Prostate gland (tissue), 2 donors: ENCODE results near the gene SPATA3. TPM values are rescaled to one million over a fixed set of nuclear protein-coding genes. Genes with fewer than 3 reads are reported as not detected.

Experiments
- DNase-seq: peaks from one replicate; pipeline ENCODE4 v3.0.0-alpha.2; 2019; ENCODE audit warnings: low spot score
- H3K27ac ChIP-seq, 2 donors: fragments of 200-600 bp; sonication (generic); 2 replicates each; pipeline ENCODE4 v1.5.1; 2017 to 2019
- H3K27me3 ChIP-seq: fragments of 200-600 bp; sonication (generic); replicated peaks from 2 replicates; pipeline ENCODE4 v1.5.1; 2019; ENCODE audit not compliant: insufficient read depth
- H3K36me3 ChIP-seq, 2 donors: fragments of 200-600 bp; sonication (generic); 1 replicate in 1 of 2; 2 replicates in 1 of 2; pipeline versions ENCODE4 v1.5.1 to v1.8.1; 2017 to 2019
- H3K4me1 ChIP-seq: fragments of 200-600 bp; sonication (generic); replicated peaks from 2 replicates; pipeline ENCODE4 v1.5.1; 2019
- H3K4me3 ChIP-seq, 2 donors: fragments of 200-600 bp; sonication (generic); 2 replicates each; pipeline ENCODE4 v1.5.1; 2017 to 2019
- H3K9me3 ChIP-seq: fragments of 200-600 bp; sonication (generic); 2 replicates; pipeline ENCODE4 v1.5.1; 2017
- POLR2A ChIP-seq: fragments of 450-650 bp; IDR thresholded peaks from one replicate; pipeline ENCODE4 v1.6.1; 2016; ENCODE audit warnings: antibody characterized with exemption, mild to moderate bottlenecking
- POLR2AphosphoS5 ChIP-seq: sonication (generic); formaldehyde crosslinking; IDR thresholded peaks from one replicate; pipeline ENCODE4 v1.6.1; 2017; ENCODE audit warnings: antibody characterized with exemption
- WGBS: methylation state at CpG from one replicate; pipeline ENCODE4 v1.1.5; 2018; 5-methylcytosine and 5-hydroxymethylcytosine counted together
- intact Hi-C: fragments of 100-400 bp; cut with DNase I; formaldehyde crosslinking; loops from one replicate; pipeline ENCODE4 v1.14.2; 2022
- total RNA-seq, 2 donors: library from RNA; depleted of rRNA; stranded (reverse); fragments of >200 nt; gene quantifications; one replicate each; pipeline ENCODE4 v1.1.0, GENCODE V29; 2016
- TF ChIP-seq, protein P1 (sequence below), 4 experiments: fragments of 200-600 bp in 2 of 4; fragments of 450-650 bp in 2 of 4; sonication (generic) in 2 of 4; IDR thresholded peaks; 1 replicate in 3 of 4; 2 replicates in 1 of 4; pipeline ENCODE4 v1.5.1; 2016 to 2019; ENCODE audit warnings: antibody characterized with exemption in 4 of 4, mild to moderate bottlenecking in 2 of 4, moderate library complexity in 2 of 4

The SPATA3 gene
- total RNA-seq, 2 donors from 2014 or later = 1.8 TPM; not detected in 1

DNA sequence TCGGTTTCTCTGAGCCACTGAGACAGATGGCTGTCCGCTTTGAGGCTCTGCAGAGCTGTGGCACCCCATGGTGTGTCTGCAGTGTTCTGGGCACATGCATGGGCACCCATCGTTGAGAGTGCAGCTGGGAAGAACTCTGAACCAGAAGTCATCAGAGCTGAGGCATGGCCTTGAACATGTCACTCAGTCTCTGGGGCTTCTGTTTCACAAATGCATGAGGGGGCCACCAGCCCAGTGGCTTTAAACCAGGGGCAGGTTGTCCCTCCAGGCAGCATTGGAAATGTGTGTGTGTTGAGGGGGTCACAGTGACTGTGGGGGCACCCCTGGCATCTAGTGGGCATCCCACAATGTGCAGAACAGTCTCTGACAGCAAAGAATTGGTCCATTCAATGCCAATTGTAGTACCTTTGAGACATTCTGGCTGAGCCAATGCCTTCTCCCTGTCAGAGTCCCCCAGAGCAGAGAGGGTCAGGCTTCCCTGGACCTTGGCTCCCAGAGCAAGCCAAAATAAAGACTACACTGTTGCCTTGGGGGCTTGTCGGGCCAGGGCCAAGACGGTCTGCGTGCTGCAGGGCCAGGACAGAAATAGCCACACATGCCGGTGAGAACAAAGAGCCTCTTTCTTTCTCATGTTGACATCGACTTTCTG lies 51.5 kb downstream of the SPATA3 start:
- H3K4me1 ChIP-seq = peaks cover 4% of the 10 kb centered on the region
- 56% methylated on average over 8 of the region's 8 CpGs for WGBS
- no peak for TF ChIP-seq POLR2A
- TF ChIP-seq, protein P1, sequence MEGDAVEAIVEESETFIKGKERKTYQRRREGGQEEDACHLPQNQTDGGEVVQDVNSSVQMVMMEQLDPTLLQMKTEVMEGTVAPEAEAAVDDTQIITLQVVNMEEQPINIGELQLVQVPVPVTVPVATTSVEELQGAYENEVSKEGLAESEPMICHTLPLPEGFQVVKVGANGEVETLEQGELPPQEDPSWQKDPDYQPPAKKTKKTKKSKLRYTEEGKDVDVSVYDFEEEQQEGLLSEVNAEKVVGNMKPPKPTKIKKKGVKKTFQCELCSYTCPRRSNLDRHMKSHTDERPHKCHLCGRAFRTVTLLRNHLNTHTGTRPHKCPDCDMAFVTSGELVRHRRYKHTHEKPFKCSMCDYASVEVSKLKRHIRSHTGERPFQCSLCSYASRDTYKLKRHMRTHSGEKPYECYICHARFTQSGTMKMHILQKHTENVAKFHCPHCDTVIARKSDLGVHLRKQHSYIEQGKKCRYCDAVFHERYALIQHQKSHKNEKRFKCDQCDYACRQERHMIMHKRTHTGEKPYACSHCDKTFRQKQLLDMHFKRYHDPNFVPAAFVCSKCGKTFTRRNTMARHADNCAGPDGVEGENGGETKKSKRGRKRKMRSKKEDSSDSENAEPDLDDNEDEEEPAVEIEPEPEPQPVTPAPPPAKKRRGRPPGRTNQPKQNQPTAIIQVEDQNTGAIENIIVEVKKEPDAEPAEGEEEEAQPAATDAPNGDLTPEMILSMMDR (IDR thresholded peaks at IDR 0.05) = no peak
- no peak for TF ChIP-seq POLR2AphosphoS5
- no peaks in the 10 kb centered on the region for H3K27me3 ChIP-seq
- no peaks in the 10 kb centered on the region for H3K9me3 ChIP-seq
- H3K36me3 ChIP-seq = no peaks in the 10 kb centered on the region
- H3K27ac ChIP-seq = no peak overlapping the region
- intact Hi-C loops = no loop called here
- no peak for DNase-seq
- no peak overlapping the region for H3K4me3 ChIP-seq

DNA sequence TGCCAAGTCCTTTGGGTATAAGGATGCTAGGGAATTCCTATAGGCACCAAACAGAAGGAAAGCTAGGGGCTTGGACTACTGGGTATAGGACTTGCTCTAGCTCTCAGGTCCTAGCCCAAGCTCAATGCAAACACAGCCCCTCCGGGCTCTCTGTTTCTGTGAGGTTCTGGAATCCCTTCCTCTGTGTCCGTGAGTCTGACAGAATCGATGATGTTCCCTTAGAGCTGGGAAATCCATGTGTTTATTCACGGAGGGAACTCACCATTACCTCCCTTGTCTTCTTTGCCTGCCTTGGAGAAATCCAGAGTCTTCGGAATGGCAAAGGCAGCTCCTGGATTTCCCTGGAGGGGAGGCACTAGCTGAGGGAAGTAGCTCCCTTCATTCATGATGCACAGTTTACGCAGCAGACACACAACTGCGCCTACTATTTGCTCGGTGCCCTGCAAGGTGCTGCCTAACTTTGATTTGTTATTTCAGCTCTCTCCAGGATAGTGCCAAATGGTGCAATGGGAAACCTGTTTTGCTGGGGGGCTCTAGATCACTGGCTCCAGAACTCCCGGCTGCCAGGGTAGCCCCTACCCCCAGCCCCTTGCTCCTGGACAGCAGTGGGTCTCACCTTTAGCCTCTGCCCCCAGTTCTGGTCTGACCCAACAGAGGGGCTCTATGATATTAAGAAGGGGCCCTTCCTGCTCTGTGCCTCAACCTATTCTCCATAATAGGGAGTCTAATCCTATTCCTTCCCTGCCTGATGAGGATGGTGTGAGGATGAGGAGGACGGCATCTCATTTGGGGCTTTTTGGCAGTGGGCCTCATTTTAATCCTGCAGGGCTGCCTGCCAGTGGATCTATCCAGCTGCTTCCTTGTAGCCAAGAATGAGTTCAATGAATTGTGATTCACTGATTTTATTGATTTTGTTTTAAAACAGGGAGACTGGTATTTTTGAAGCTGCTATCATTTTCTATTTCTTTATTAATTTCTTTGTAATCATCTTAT lies 52.3 kb downstream of the SPATA3 start:
- TF ChIP-seq POLR2A = no peak
- TF ChIP-seq, protein P1 (IDR thresholded peaks at IDR 0.05) = no peak
- no peak for TF ChIP-seq POLR2AphosphoS5
- intact Hi-C loops = no loop called here
- Histone ChIP-seq H3K27me3 (no peaks in the 10 kb centered on the region), H3K4me1 (peaks cover 4% of the 10 kb centered on the region), H3K4me3 (no peak overlapping the region), H3K36me3 (no peaks in the 10 kb centered on the region), H3K9me3 (no peaks in the 10 kb centered on the region), H3K27ac (no peak overlapping the region)
- WGBS = 67% methylated on average over 10 of the region's 10 CpGs
- no peak for DNase-seq

DNA sequence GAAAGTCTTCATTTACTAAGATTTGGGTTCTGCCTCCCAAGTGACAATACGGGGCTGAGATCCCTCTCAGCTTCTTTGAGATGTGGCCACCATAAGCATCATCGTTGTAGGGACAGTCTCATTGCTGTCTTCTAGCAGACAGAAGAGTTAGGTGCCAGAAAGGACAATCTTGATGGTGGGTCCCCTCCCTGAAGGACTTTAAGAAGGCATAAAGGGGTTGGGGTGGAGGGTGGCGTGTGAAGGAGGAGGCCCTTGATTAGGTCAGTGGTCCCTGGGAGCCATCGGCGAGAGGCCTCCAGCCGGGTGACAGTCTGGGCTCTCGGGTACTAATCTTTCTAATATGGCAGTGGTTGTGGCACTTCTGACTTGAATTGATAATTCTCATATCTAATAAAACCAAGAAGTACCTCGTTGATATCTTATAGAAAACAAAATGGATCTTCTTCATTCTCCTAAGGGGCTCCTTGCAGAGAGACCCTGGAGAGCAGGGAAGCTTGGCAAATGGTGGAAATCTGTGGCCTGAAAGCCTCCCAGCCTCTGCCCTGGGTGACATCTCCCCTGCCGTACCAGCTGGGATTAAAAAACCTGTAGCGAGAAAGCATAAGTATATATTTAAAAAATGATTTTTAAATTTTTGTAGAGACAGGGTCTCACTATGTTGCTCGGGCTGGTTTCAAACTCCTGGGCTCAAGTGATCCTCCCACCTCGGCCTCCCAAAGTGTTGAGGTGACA lies 53.5 kb downstream of the SPATA3 start:
- no peaks in the 10 kb centered on the region for H3K36me3 ChIP-seq
- intact Hi-C loops = no loop called here
- no peak overlapping the region for H3K27ac ChIP-seq
- no peak overlapping the region for H3K4me3 ChIP-seq
- TF ChIP-seq POLR2A = no peak
- TF ChIP-seq, protein P1 (IDR thresholded peaks at IDR 0.05) = no peak
- TF ChIP-seq POLR2AphosphoS5 = no peak
- no peak for DNase-seq
- 89% methylated on average over 12 of the region's 12 CpGs for WGBS
- H3K9me3 ChIP-seq = no peaks in the 10 kb centered on the region
- peaks cover 4% of the 10 kb centered on the region for H3K4me1 ChIP-seq
- no peaks in the 10 kb centered on the region for H3K27me3 ChIP-seq

DNA sequence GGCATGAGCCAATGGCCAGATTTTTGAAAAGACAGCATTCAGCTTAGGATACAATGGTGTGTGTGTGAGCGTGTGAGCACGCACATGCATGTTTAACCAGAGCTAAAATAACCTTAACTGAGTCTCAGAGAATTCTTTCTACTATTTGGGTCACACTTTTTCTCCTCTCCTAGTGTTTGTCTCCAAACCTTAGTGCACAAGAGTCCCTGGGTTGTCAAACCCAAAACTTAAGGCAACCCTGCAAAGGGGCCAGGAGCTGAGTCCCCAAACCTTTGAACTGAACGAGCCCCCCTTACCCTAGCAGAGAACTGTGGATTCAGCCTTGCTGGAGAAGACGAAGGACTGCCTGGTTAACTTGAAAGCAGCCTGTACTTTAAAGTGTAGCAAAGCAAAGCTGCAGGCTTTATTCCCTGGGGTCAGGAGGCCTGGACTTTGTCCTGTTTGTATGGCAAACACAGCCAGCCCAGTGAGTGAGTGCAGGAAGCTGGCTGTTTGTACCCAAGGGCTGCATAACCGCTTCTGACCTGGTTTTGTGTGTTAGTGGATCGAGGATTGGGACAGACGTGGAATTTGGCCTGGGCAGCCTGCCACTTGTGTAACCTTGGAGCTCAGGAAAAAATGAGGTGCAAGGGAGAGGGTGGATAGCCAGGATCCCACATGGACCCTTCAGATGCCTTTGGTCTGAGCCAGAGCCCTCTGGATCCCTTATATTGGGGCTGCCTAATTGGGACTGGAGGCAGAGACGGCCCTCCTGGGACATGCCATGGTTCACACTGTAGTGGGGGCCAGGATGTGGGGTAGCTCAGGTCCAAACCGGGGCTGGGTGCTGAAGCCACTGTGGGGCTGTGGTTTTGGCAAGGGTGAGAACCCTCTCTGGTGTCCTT lies 54.3 kb downstream of the SPATA3 start:
- Histone ChIP-seq H3K4me1 (peaks cover 4% of the 10 kb centered on the region), H3K36me3 (no peaks in the 10 kb centered on the region), H3K4me3 (no peak overlapping the region), H3K27me3 (no peaks in the 10 kb centered on the region), H3K9me3 (no peaks in the 10 kb centered on the region), H3K27ac (peak overlapping the region in 1 of 2 donors; percentile 20)
- no peak for TF ChIP-seq POLR2A
- no peak for TF ChIP-seq POLR2AphosphoS5
- TF ChIP-seq, protein P1 (IDR thresholded peaks at IDR 0.05) = no peak
- WGBS = 68% methylated on average over 9 of the region's 9 CpGs
- no peak for DNase-seq
- intact Hi-C loops = no loop called here
